Measurements from ENCODE around the gene IL4R. TPM values are rescaled to one million over a fixed set of nuclear protein-coding genes. Genes with fewer than 3 reads are reported as not detected.

The IL4R gene
- total RNA-seq, 1 donor from 2014 or later = 202 TPM

DNA sequence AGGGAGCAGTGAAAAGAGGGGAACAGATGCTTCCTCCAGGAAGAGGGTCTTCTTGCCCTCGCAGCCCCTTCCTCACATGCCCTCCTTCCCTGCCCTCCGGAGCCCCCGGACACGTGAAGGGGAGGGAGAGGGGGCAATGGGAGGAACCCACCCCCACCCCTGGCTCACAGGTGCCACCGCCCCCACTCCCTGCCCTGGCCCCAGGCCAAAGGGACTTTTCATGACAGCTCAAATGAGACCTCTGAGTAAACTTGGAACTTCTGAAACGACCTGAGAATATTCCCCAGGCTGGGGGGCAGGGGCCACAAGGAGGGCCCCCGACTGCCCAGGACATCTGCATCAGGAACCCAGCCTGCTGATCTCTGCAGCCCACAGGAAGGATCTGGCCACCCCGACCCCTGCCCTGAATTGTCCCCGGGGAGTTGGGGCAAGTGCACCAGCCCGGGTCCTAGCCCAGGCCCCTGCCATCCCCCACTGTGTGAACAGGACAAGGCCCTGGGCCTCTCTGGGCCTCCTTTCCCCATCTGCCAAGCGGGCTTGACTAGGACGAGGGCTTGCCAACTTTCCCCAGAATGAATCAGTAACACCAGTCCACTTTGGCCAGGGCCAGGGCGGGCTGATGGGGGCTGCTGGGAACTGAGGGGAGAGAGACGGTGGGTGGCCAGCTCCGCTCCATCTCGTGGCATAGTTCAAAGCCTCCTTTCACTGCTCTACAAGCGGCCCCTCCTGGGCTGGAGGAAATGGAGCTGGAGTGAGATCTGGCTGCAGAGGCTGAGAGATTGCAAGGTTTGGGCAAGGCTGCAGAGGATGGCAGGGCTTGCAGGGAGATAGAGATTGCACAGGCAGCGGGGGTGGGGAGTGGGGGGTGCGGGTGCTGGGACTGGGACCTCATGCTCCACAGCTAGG lies 92.0 kb downstream of the IL4R start:
- no peaks in the 10 kb centered on the region for H3K9me3 Mint-ChIP-seq
- peak overlapping the region; percentile 81 for H3K4me3 Mint-ChIP-seq
- H3K27ac Mint-ChIP-seq = peak overlapping the region; percentile 96
- H3K36me3 Mint-ChIP-seq (ENCODE audit: low read depth) = peaks cover 77% of the 10 kb centered on the region
- peaks cover 89% of the 10 kb centered on the region for H3K4me1 Mint-ChIP-seq
- DNase-seq = peak; percentile 62
- ChIA-PET POLR2A (interaction anchor here (0.6 to 13.6 kb wide), 17 partner anchors 10 to 278 kb away, joined by 3 to 1103 read pairs (median 5); partner anchors contain the start of gene KDM8), CTCF (interaction anchor here (0.6 to 8.8 kb wide), 11 partner anchors 14 to 175 kb away, joined by 3 to 53 read pairs (median 3); no protein-coding TSS in a partner anchor)
- H3K27me3 Mint-ChIP-seq = no peaks in the 10 kb centered on the region
- TF ChIP-seq, protein P1, sequence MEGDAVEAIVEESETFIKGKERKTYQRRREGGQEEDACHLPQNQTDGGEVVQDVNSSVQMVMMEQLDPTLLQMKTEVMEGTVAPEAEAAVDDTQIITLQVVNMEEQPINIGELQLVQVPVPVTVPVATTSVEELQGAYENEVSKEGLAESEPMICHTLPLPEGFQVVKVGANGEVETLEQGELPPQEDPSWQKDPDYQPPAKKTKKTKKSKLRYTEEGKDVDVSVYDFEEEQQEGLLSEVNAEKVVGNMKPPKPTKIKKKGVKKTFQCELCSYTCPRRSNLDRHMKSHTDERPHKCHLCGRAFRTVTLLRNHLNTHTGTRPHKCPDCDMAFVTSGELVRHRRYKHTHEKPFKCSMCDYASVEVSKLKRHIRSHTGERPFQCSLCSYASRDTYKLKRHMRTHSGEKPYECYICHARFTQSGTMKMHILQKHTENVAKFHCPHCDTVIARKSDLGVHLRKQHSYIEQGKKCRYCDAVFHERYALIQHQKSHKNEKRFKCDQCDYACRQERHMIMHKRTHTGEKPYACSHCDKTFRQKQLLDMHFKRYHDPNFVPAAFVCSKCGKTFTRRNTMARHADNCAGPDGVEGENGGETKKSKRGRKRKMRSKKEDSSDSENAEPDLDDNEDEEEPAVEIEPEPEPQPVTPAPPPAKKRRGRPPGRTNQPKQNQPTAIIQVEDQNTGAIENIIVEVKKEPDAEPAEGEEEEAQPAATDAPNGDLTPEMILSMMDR (IDR thresholded peaks at IDR 0.05) = no peak
- ATAC-seq (ENCODE audit: low read depth) = peak; percentile 8
- intact Hi-C loops (cut with micrococcal nuclease) = no loop called here

DNA sequence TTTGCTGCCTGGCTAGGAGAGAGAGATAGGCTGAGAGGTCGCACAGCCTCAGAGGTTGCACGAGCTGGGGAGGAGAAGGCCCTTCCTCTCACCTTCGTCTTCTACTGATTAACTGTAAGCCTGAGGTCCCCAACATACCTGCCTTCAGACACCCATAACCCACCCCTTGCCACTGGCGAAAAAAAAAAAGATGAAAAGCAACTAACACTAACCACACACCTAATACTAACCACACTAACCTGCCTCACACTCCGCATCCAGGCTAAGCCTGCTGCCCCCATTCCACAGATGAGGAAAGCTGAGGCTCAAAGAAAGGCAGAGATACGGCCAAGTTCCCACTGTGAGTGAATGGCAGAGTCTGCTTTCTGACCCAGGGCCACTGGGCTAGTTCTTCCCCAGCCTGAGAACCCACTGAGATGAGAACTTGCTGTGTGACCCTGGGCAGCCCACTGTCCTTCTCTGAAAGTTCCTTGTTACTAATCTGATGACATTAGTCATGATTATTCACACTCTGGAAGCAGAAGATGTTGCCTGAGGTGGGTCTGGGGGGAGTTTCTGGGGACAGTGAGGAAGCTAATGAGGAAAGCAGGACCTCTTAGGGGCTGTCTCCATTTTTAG lies 92.8 kb downstream of the IL4R start:
- Mint-ChIP-seq H3K27me3 (no peaks in the 10 kb centered on the region), H3K27ac (peak overlapping the region; percentile 96), H3K4me3 (peak overlapping the region; percentile 81), H3K36me3 (ENCODE audit: low read depth) (peaks cover 84% of the 10 kb centered on the region), H3K4me1 (peaks cover 85% of the 10 kb centered on the region), H3K9me3 (no peaks in the 10 kb centered on the region)
- intact Hi-C loops (cut with micrococcal nuclease) = no loop called here
- ChIA-PET CTCF (interaction anchor here (0.6 to 8.8 kb wide), 8 partner anchors 8 to 176 kb away, joined by 3 to 53 read pairs (median 4); no protein-coding TSS in a partner anchor), POLR2A (interaction anchor here (0.5 to 13.6 kb wide), 14 partner anchors 8 to 213 kb away, joined by 3 to 1103 read pairs (median 6); partner anchors contain the start of gene KDM8)
- no peak for ATAC-seq (ENCODE audit: low read depth)
- no peak for DNase-seq
- TF ChIP-seq, protein P1 (IDR thresholded peaks at IDR 0.05) = no peak

DNA sequence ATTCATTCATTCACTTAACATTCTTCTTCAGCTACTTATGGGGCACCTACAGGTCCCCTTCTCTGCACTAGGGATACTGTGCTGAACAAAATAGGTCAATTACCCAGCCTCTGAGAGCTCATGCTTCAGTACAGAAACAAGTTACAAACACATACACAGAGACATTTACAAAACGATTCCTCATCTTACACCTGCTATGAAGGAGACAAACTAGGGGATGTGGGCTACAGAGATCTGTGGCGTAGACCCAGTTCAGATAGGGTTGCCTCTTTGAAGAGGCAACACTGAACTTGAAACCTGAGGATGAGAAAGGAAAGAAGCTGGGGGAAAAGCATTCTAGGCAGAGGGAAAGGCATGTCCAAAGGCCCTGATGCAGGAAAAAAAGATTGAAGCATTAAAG lies 93.4 kb downstream of the IL4R start:
- H3K4me1 Mint-ChIP-seq = peaks cover 86% of the 10 kb centered on the region
- peaks cover 89% of the 10 kb centered on the region for H3K36me3 Mint-ChIP-seq (ENCODE audit: low read depth)
- peak overlapping the region; percentile 96 for H3K27ac Mint-ChIP-seq
- POLR2A ChIA-PET = interaction anchor here (0.5 to 13.6 kb wide), 14 partner anchors 8 to 203 kb away, joined by 3 to 1103 read pairs (median 6); partner anchors contain the start of gene KDM8
- no peak for ATAC-seq (ENCODE audit: low read depth)
- TF ChIP-seq, protein P1 (IDR thresholded peaks at IDR 0.05) = no peak
- CTCF ChIA-PET = interaction anchor here (0.8 to 8.8 kb wide), 6 partner anchors 9 to 173 kb away, joined by 3 to 53 read pairs (median 4); no protein-coding TSS in a partner anchor
- intact Hi-C loops (cut with micrococcal nuclease) = no loop called here
- DNase-seq = no peak
- no peaks in the 10 kb centered on the region for H3K27me3 Mint-ChIP-seq
- H3K4me3 Mint-ChIP-seq = peak overlapping the region; percentile 81
- H3K9me3 Mint-ChIP-seq = no peaks in the 10 kb centered on the region

DNA sequence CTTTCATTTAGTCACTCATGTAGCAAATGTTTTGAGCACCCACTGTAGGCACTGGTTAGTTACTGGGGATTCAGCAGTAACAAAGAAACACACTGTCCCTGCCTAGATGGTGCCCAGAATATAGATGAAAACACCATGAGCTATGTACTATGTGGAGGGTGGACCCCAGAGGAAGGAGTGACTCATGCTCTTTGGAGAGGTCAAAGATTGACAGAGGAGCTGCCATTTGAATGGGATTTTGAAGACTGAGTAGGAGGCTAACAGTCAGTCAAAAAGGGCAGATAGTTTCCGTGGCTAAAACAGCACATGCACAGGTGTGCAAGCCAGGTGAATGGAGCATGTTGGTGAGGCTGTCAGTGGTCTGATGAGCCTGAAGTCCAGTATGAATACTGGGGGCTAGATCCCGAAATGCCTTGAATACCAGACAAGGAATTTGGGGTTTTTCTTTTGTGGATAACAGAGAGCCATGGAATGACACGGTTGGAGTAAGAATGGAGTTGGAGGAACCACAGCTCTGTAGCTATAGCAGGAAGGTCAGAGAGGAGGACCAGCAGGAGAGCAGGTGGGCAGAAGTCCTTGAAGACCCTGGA lies 94.3 kb downstream of the IL4R start:
- peaks cover 1% of the 10 kb centered on the region for H3K9me3 Mint-ChIP-seq
- DNase-seq = no peak
- CTCF ChIA-PET = interaction anchor here (0.8 to 8.8 kb wide), 6 partner anchors 9 to 176 kb away, joined by 3 to 53 read pairs (median 4); no protein-coding TSS in a partner anchor
- H3K4me3 Mint-ChIP-seq = peak overlapping the region; percentile 71
- peak; percentile 35 for ATAC-seq (ENCODE audit: low read depth)
- POLR2A ChIA-PET = interaction anchor here (0.6 to 13.6 kb wide), 10 partner anchors 9 to 204 kb away, joined by 3 to 1103 read pairs (median 10); partner anchors contain the start of gene KDM8
- intact Hi-C loops (cut with micrococcal nuclease) = loop anchor here (1.0 kb wide), 1 partner anchor 11 kb away; no protein-coding TSS in a partner anchor
- H3K36me3 Mint-ChIP-seq (ENCODE audit: low read depth) = peaks cover 89% of the 10 kb centered on the region
- H3K27me3 Mint-ChIP-seq = no peaks in the 10 kb centered on the region
- H3K4me1 Mint-ChIP-seq = peaks cover 90% of the 10 kb centered on the region
- H3K27ac Mint-ChIP-seq = peak overlapping the region; percentile 96
- TF ChIP-seq, protein P1 (IDR thresholded peaks at IDR 0.05) = no peak

Data from activated B cell treated with CpG ODN at 0.5 μM for 24 hours (primary cell).